GM15510 (cell line): Measurements from ENCODE around the gene DDX49.

Experiments
- POLR2A ChIP-seq: IDR thresholded peaks from 3 replicates; pipeline ENCODE4 v1.6.1; 2011; ENCODE audit warnings: borderline replicate concordance; ENCODE audit not compliant: insufficient read length; ENCODE audit errors: extremely low read depth

The DDX49 gene

GRCh38 chr19:18915639-18916038 lies 3.9 kb upstream of the DDX49 start:
- TF ChIP-seq POLR2A = no peak

DNA sequence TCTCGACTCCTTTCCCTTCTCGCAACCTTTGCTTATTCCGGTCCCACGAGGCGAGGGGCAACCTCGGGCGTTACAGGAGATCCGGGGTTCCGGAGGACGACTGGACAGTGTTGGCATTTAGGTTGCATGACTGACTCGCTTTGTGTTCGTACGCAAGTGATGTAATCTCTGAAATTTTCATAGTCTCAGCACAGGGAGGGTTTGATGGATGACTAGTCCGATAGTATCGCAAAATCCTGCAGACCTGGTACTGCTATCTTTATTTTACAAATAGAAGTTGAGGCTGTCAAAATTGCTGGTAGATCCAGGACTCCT lies 342 bp downstream of the DDX49 start:
- no peak for TF ChIP-seq POLR2A

DNA sequence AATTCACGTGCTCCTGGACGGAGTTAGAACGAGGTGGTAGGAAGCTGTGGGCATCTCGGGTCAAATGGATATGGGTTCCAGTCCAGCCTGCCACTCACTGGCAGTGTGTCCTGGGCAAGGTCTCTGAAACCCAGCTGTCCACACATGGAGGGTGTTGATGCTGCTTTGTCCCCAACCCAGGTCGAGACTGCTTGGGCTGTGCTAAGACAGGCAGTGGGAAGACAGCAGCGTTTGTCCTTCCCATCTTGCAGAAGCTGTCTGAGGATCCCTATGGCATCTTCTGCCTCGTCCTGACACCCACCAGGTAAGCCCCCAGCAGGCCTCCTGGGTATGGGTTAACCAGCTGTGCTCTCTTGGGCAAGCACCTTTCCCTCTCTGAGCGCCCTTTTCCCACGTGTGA lies 885 bp downstream of the DDX49 start:
- TF ChIP-seq POLR2A = no peak

DNA sequence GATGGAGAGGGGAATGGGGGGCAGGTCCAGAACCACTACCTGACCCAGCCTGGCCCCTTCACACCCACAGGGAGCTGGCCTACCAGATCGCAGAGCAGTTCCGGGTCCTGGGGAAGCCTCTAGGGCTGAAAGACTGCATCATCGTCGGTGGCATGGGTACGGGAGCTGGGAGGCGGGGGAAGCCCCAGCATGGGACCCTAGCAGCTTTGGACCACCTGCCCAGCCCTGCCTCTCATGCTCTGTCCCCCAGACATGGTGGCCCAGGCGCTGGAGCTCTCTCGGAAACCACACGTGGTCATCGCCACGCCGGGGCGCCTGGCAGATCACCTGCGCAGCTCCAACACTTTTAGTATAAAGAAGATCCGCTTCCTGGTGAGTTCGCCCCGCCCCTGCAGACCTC lies 2.1 kb downstream of the DDX49 start:
- TF ChIP-seq POLR2A = no peak

- TF ChIP-seq POLR2A = no peak
Measured at GRCh38 chr19:18922228-18922985, 2.9 kb downstream of the DDX49 start.

DNA sequence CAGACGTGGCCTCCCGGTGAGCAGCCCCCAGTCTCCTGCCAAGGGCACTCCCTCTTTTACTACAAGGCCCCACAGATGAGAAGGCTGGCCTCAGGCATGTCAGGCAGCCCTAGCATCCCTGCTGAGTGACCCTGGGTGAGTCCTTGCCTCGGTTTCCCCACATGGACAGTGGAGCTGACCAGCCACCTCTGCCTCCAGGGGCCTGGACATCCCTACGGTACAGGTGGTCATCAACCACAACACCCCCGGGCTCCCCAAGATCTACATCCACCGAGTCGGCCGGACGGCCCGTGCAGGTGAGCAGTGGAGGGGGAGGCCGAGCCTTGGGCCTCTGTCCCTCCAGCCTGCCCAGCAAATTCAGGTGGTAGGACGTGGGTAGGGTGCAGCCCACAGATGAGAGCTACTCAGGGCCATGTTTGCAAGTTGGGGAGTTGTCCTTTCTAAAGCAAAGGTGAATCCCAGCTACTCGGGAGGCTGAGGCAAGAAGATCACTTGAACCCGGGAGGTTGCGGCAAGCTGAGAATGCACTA lies 5.2 kb downstream of the DDX49 start:
- TF ChIP-seq POLR2A = no peak

DNA sequence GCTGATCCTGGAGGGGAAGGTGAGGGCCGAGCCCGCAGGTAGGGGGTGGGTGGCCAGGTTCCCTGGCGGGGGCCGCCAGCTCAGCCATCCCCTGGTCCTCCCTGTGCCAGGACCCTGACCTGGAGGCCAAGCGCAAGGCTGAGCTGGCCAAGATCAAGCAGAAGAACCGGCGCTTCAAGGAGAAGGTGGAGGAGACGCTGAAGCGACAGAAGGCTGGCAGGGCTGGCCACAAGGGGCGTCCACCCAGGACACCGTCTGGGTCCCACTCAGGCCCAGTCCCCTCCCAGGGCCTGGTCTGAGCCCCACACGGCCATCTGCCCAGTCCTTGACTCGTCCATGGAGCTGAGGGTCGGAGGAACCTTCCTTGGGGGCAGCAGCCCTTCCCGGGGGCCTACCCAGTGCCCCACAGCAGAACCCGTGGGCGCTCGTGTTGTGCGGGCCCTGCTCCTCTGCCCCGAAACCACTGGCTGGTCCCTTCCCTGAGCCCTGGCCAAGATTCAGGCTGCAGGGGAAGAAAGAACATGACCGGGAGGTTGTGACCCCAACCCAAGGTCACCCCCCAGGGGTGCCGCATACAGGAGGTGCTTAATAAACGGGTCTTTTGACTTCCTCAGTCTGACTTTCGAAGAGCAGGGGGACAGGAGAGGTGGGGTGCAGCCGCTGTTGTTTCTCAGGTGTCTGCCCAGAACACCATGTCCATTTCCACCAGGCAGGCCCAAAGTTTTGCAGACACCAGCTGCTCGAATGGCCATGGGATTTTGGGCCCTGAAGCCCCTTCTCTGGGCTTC lies 8.7 kb downstream of the DDX49 start:
- no peak for TF ChIP-seq POLR2A

- TF ChIP-seq POLR2A = no peak
Measured at GRCh38 chr19:18929311-18929710, 9.8 kb downstream of the DDX49 start.

- no peak for TF ChIP-seq POLR2A
Measured at GRCh38 chr19:18931316-18932162, 12.0 kb downstream of the DDX49 start.

GRCh38 chr19:18932216-18932841 lies 12.8 kb downstream of the DDX49 start:
- TF ChIP-seq POLR2A = no peak

DNA sequence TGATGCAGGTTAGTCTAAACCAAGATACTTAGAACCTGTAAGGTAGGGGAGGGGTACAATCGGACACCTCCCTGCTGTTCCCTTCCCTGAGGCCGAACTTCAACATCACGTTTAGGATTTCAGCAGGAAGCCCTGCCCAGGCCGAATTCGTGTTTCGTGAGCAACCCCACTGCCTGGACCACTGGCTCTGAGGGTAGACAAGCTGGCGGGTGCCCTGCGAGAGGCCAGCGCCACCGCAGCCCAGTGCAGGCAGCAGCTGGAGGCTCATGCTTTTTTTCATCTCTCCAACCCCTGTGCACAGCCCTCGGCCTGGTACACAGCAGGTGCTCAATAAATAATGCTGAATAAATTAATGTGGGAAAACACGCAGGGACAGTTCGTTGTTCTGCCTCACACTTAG lies 13.8 kb downstream of the DDX49 start:
- no peak for TF ChIP-seq POLR2A

GRCh38 chr19:18939163-18939562 lies 19.6 kb downstream of the DDX49 start:
- no peak for TF ChIP-seq POLR2A

DNA sequence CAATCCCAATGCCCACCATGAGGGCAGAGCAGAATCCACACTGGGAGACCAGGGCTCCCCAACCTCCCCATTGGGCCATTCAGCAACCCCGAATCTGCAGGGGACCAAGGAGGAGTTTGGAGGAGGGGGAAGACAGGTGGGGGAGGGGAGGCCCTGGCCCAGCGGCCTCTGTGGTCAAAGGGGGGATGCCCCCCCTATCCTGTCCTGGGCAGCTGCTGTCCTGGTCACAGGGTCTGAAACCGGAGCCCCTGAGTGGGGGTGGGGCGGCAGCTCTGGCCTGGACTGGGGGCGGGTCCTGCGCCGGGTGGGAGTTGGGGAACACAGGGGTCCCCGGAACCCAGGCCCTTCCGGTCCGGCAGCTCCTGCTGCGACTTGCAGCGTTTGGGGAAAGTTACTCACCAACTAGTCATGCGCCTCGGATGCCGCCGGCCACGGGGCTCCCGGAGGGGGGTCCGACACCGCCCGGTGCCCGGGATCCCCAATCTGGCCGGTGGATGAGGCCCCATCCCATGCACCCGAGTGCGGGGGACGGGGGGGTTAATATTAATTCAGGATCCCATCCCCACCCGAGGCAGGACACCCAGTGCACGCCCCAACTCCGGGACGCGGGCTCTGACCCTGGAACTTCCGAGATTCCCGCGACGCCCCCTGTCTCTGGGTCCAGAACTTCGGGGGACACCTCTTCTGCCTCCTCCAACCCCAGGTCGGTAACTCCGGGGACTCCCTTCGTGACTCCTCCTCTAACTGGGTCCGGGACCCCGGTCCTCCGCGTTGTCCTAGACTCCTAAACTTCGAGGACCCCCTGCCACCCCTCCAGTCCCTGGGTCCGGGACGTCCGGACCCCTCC lies 20.6 kb downstream of the DDX49 start:
- no peak for TF ChIP-seq POLR2A
